K562 (cell line): ENCODE measurements around the gene COA3. TPM values are rescaled to one million over a fixed set of nuclear protein-coding genes. Genes with fewer than 3 reads are reported as not detected.

Experiments used
- ATAC-seq: fragments of 200-7000 bp; cut with Tn5 transposase; 3 replicates; pipeline ENCODE4 v1.9.1; 2020; ENCODE audit warnings: moderate library complexity
- BruUV-seq: library from RNA; stranded (reverse); fragments of 400-500 nt; replicated peaks from 2 replicates; lab custom pipeline; 2021; lab: Mats Ljungman, UMichigan
- CTCF ChIA-PET: fragments of 300-600 bp; formaldehyde crosslinking; extraction: SDS; loops from one replicate; lab custom pipeline; 2021; ENCODE audit warnings: low intra/inter-chr PET ratio; lab: Yijun Ruan, JAX
- POLR2A ChIA-PET: fragments of 300-600, 350-650 bp; sonication (Branson Sonifier 250); formaldehyde crosslinking; extraction: SDS; loops from one replicate; lab custom pipeline; 2021; ENCODE audit warnings: antibody characterized with exemption, inconsistent platforms; lab: Yijun Ruan, JAX
- DNase-seq, 4 experiments: peaks; one replicate each; pipeline versions ENCODE4 v3.0.0 to v3.0.0-alpha.2; 2011 to 2018; ENCODE audit warnings: low spot score in 3 of 4, mixed read lengths in 3 of 4; ENCODE audit errors: extremely low read depth in 1 of 4
- FAIRE-seq: peaks from 2 replicates; lab custom pipeline; 2011; peaks lifted over from hg19 to GRCh38; lab: Jason Lieb, UNC
- H2AFZ ChIP-seq: 2 replicates; pipeline ENCODE4 v1.6.0; 2011; ENCODE audit warnings: low read depth, low read length, control low read depth, inconsistent platforms
- H3K27ac ChIP-seq: fragments of 200-600 bp; 3 replicates; pipeline ENCODE4 v1.8.0; 2011; ENCODE audit warnings: low read depth, mild to moderate bottlenecking, control low read depth, inconsistent platforms, low read length, moderate library complexity, mixed read lengths; ENCODE audit errors: extremely low read depth
- H3K27me3 ChIP-seq, 2 experiments: fragments of 300-600 bp in 1 of 2; 2 replicates in 1 of 2; 3 replicates in 1 of 2; pipeline versions ENCODE4 v1.6.0 to v1.8.0; 2011; ENCODE audit warnings: inconsistent platforms in 2 of 2, low read length in 2 of 2, mild to moderate bottlenecking in 1 of 2, mixed read lengths in 1 of 2, moderate library complexity in 1 of 2; ENCODE audit not compliant: control insufficient read depth in 2 of 2, insufficient read depth in 2 of 2
- H3K36me3 ChIP-seq: fragments of 300-600 bp; 3 replicates; pipeline ENCODE4 v1.8.0; 2011; ENCODE audit warnings: mild to moderate bottlenecking, low read length, inconsistent platforms; ENCODE audit not compliant: control insufficient read depth, insufficient read depth
- H3K4me1 ChIP-seq, 2 experiments: fragments of 200-600 bp in 1 of 2; replicated peaks in 1 of 2; 2 replicates in 1 of 2; 3 replicates in 1 of 2; pipeline versions ENCODE4 v1.5.1 to v1.8.0; 2011; ENCODE audit warnings: inconsistent platforms in 2 of 2, low read length in 2 of 2, mild to moderate bottlenecking in 1 of 2, mixed read lengths in 1 of 2, moderate library complexity in 1 of 2; ENCODE audit not compliant: control insufficient read depth in 2 of 2, insufficient read depth in 2 of 2
- H3K4me2 ChIP-seq: 2 replicates; pipeline ENCODE4 v1.6.1; 2011; ENCODE audit warnings: low read length, control low read depth, inconsistent platforms, mixed read lengths; ENCODE audit not compliant: insufficient read depth
- H3K4me3 ChIP-seq: fragments of 200-600 bp; sonication (generic), shearing (Covaris generic); 2 replicates; pipeline ENCODE4 v1.5.1; 2016; ENCODE audit warnings: control low read depth, inconsistent platforms
- H3K79me2 ChIP-seq: fragments of 200-600 bp; 3 replicates; pipeline ENCODE4 v1.8.0; 2011; ENCODE audit warnings: low read length, inconsistent platforms; ENCODE audit not compliant: control insufficient read depth, insufficient read depth
- H3K9ac ChIP-seq, 2 experiments: 2 replicates each; pipeline versions ENCODE4 v1.6.0 to v1.6.1; 2011; ENCODE audit warnings: low read depth in 2 of 2, low read length in 2 of 2, control low read depth in 1 of 2, inconsistent platforms in 1 of 2, mild to moderate bottlenecking in 1 of 2, mixed read lengths in 1 of 2; ENCODE audit not compliant: insufficient read depth in 1 of 2
- H3K9me1 ChIP-seq: one replicate; pipeline ENCODE4 v1.6.0; 2011; ENCODE audit warnings: inconsistent platforms, mild to moderate bottlenecking, low read length, moderate library complexity; ENCODE audit not compliant: control insufficient read depth, insufficient read depth
- H3K9me3 ChIP-seq: replicated peaks from 2 replicates; pipeline ENCODE4 v1.5.1; 2011; ENCODE audit warnings: low read depth, low read length, inconsistent platforms; ENCODE audit not compliant: control insufficient read depth, insufficient read depth
- H4K20me1 ChIP-seq: replicated peaks from 2 replicates; pipeline ENCODE4 v1.6.1; 2011; ENCODE audit warnings: low read length, inconsistent platforms, mixed read lengths; ENCODE audit not compliant: control insufficient read depth, insufficient read depth
- CHD1 ChIP-seq: fragments of 200-600 bp; sonication (generic); IDR thresholded peaks from one replicate; pipeline ENCODE4 v1.6.1; 2012; ENCODE audit warnings: mild to moderate bottlenecking, moderate library complexity, low read length, inconsistent platforms
- FOXK2 ChIP-seq, 2 experiments: fragments of 450-650 bp; IDR thresholded peaks in 1 of 2; conservative IDR thresholded peaks in 1 of 2; 2 replicates each; pipeline ENCODE4 v1.6.1; 2016; ENCODE audit warnings: low read depth in 2 of 2, mild to moderate bottlenecking in 1 of 2
- FOXM1 ChIP-seq, 2 experiments: fragments of 450-650 bp in 1 of 2; sonication (generic) in 1 of 2; formaldehyde crosslinking in 1 of 2; IDR thresholded peaks; 2 replicates each; pipeline versions ENCODE4 v1.6.1 to v1.9.0; 2017 to 2022; ENCODE audit warnings: low read depth in 2 of 2, mild to moderate bottlenecking in 2 of 2, missing genetic modification reagents in 1 of 2, moderate library complexity in 1 of 2
- GTF2F1 ChIP-seq: IDR thresholded peaks from 2 replicates; pipeline ENCODE4 v1.6.1; 2011; ENCODE audit warnings: low read depth, low read length, improper control_type of control experiment
- HOXB6 ChIP-seq: fragments of 250-450 bp; sonication (Bioruptor Pico); IDR thresholded peaks from 2 replicates; pipeline ENCODE4 v1.5.1; 2022; ENCODE audit warnings: mild to moderate bottlenecking, borderline replicate concordance
- MAZ ChIP-seq, 2 experiments: fragments of 450-650 bp in 1 of 2; sonication (generic) in 1 of 2; formaldehyde crosslinking; IDR thresholded peaks in 1 of 2; conservative IDR thresholded peaks in 1 of 2; 2 replicates each; pipeline versions ENCODE4 v1.4.0 to v1.5.0; 2020; ENCODE audit warnings: mild to moderate bottlenecking in 1 of 2, missing genetic modification reagents in 1 of 2
- MECOM ChIP-seq: fragments of 250-450 bp; sonication (Bioruptor Pico); IDR thresholded peaks from 2 replicates; pipeline ENCODE4 v1.8.0; 2022; ENCODE audit warnings: inconsistent platforms
- NCOA6 ChIP-seq: fragments of 450-650 bp; IDR thresholded peaks from 2 replicates; pipeline ENCODE4 v1.6.1; 2017; ENCODE audit warnings: mild to moderate bottlenecking
- RBM17 ChIP-seq: fragments of 200-400 bp; formaldehyde crosslinking; IDR thresholded peaks from 2 replicates; pipeline ENCODE4 v1.6.1; 2017; ENCODE audit warnings: low read depth, mild to moderate bottlenecking, low read length, borderline replicate concordance
- RBM22 ChIP-seq: fragments of 200-400 bp; formaldehyde crosslinking; IDR thresholded peaks from 2 replicates; pipeline ENCODE4 v1.6.1; 2018; ENCODE audit warnings: low read length, low read depth; ENCODE audit not compliant: poor library complexity, severe bottlenecking
- SREBF1 ChIP-seq: fragments of 150-350 bp; IDR thresholded peaks from 2 replicates; pipeline ENCODE4 v1.6.1; 2014; ENCODE audit warnings: antibody characterized with exemption, low read depth, low read length, borderline replicate concordance
- TAL1 ChIP-seq: fragments of 450-650 bp; IDR thresholded peaks from 2 replicates; pipeline ENCODE4 v1.6.1; 2016; ENCODE audit warnings: mild to moderate bottlenecking
- ZNF444 ChIP-seq: fragments of 250-450 bp; sonication (Bioruptor Pico); IDR thresholded peaks from 2 replicates; pipeline ENCODE4 v1.4.0; 2020; ENCODE audit warnings: mild to moderate bottlenecking, moderate library complexity
- WGBS: fragments of 100-300 bp; shearing (Covaris generic); methylation state at CpG from one replicate; pipeline ENCODE4 v1.1.6; 2016; ENCODE audit warnings: low coverage, mixed read lengths; ENCODE audit not compliant: insufficient coverage; ENCODE audit errors: missing lambda C conversion rate; 5-methylcytosine and 5-hydroxymethylcytosine counted together
- in situ Hi-C: fragments of 300-500 bp; cut with MboI; formaldehyde crosslinking; loops from 4 replicates; pipeline ENCODE4 v1.15.0; 2018; ENCODE audit warnings: inconsistent platforms, mixed read lengths
- intact Hi-C: fragments of 100-400 bp; cut with micrococcal nuclease; formaldehyde crosslinking; loops from 2 replicates; pipeline ENCODE4 v1.14.2; 2022
- polyA plus RNA-seq, 8 experiments: library from polyadenylated mRNA; depleted of rRNA in 4 of 8; stranded (reverse) in 5 of 8; unstranded in 3 of 8; fragments of >200 nt; fragmentation: Nextera tagmentation in 2 of 8; fragmentation: Illumina TruSeq in 1 of 8; extraction: Ambion mirVana in 2 of 8; extraction: Trizol in 1 of 8; gene quantifications; 2 replicates each; pipeline versions ENCODE4 v1.2.1 to v1.2.3, GENCODE V29; 2011 to 2014; ENCODE audit warnings: inconsistent platforms in 1 of 8, missing spikeins in 1 of 8
- total RNA-seq, 7 experiments: library from RNA; depleted of rRNA in 6 of 7; stranded (reverse); fragments of >200 nt in 6 of 7; fragmentation: Illumina TruSeq in 2 of 7; extraction: Trizol in 2 of 7; gene quantifications; 2 replicates each; pipeline versions ENCODE4 v1.2.1 to v1.2.3, GENCODE V29; 2011 to 2021; ENCODE audit warnings: low replicate concordance in 1 of 7
- TF ChIP-seq, protein P1 (sequence below): IDR thresholded peaks from 2 replicates; pipeline ENCODE4 v1.6.1; 2016; ENCODE audit warnings: missing genetic modification characterization, missing compliant biosample characterization
- TF ChIP-seq, protein P2 (sequence below): sonication (generic); formaldehyde crosslinking; IDR thresholded peaks from 2 replicates; pipeline ENCODE4 v1.8.1; 2023; ENCODE audit warnings: mild to moderate bottlenecking, missing genetic modification reagents

The COA3 gene
- total and polyA plus RNA-seq, 9 of the 15 experiments (the other 6 are each of a cell fraction or from before 2014, with no cell fraction given): 49.6 to 153 (median 61.4) TPM

DNA sequence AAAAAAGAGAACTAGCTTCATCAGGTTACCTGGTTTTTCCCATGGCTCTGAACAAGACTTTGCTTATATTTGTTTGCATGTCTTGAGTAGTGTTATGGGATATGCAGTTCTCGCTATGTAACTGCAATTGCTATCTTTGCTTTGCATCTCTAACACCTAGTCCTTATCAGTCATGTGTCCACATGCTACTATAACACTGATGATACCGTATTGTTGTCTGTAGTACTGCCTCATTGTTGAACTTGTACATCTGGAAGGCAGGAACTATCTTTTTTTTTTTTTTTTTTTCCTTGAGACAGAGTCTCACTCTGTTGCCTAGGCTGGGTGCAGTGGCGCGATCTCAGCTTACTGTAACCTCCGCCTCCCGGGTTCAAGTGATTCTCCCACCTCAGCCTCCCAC lies 37.2 kb upstream of the COA3 start:
- no peak for FAIRE-seq
- no peak for ATAC-seq
- POLR2A ChIA-PET: interaction anchor here (0.8 to 1.9 kb wide), 5 partner anchors 10 to 163 kb away, joined by 4 to 8 read pairs (median 5); partner anchors contain the start of genes BECN1 and RPL27
- no peak overlapping the region for H2AFZ ChIP-seq
- no TSS peak for BruUV-seq
- H3K4me1 ChIP-seq: peaks cover 3 to 14% of the 10 kb centered on the region in 2 experiments; a peak in 4 of 5 replicates
- H3K27me3 ChIP-seq: no peaks in the 10 kb centered on the region
- H4K20me1 ChIP-seq: 0 out of 2 replicates have a peak, but pooled peaks cover 5% of the 10 kb centered on the region
- CTCF ChIA-PET: no interaction called here
- no peak for DNase-seq
- H3K36me3 ChIP-seq: peaks cover 60% of the 10 kb centered on the region
- 94% methylated on average over 4 of the region's 6 CpGs for WGBS
- no peak overlapping the region for H3K4me2 ChIP-seq
- TF ChIP-seq RBM17 (no peak), ZNF444 (CRISPR knock-in tag) (no peak), MECOM (no peak), SREBF1 (no peak), RBM22 (no peak), FOXK2 (conservative IDR thresholded peaks at IDR 0.05 in 1 of 2, IDR thresholded peaks at IDR 0.05 in 1 of 2; ENCODE audit: low read depth in 2 of 2) (no peak), FOXM1 (IDR thresholded peaks at IDR 0.05; ENCODE audit: low read depth) (no peak), FOXM1 (CRISPR knock-in tag; IDR thresholded peaks at IDR 0.05; ENCODE audit: low read depth) (no peak), GTF2F1 (no peak), MAZ (CRISPR knock-in tag; conservative IDR thresholded peaks at IDR 0.05 in 1 of 2, IDR thresholded peaks at IDR 0.05 in 1 of 2) (no peak), CHD1 (no peak), NCOA6 (no peak), TAL1 (no peak), HOXB6 (no peak)
- TF ChIP-seq, protein P1, sequence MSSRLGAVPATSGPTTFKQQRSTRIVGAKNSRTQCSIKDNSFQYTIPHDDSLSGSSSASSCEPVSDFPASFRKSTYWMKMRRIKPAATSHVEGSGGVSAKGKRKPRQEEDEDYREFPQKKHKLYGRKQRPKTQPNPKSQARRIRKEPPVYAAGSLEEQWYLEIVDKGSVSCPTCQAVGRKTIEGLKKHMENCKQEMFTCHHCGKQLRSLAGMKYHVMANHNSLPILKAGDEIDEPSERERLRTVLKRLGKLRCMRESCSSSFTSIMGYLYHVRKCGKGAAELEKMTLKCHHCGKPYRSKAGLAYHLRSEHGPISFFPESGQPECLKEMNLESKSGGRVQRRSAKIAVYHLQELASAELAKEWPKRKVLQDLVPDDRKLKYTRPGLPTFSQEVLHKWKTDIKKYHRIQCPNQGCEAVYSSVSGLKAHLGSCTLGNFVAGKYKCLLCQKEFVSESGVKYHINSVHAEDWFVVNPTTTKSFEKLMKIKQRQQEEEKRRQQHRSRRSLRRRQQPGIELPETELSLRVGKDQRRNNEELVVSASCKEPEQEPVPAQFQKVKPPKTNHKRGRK (tag): no peak
- TF ChIP-seq, protein P2, sequence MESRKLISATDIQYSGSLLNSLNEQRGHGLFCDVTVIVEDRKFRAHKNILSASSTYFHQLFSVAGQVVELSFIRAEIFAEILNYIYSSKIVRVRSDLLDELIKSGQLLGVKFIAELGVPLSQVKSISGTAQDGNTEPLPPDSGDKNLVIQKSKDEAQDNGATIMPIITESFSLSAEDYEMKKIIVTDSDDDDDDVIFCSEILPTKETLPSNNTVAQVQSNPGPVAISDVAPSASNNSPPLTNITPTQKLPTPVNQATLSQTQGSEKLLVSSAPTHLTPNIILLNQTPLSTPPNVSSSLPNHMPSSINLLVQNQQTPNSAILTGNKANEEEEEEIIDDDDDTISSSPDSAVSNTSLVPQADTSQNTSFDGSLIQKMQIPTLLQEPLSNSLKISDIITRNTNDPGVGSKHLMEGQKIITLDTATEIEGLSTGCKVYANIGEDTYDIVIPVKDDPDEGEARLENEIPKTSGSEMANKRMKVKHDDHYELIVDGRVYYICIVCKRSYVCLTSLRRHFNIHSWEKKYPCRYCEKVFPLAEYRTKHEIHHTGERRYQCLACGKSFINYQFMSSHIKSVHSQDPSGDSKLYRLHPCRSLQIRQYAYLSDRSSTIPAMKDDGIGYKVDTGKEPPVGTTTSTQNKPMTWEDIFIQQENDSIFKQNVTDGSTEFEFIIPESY: no peak
- H3K27ac ChIP-seq: no peak overlapping the region
- no peaks in the 10 kb centered on the region for H3K9me1 ChIP-seq
- peaks cover 46% of the 10 kb centered on the region for H3K79me2 ChIP-seq
- no peaks in the 10 kb centered on the region for H3K9me3 ChIP-seq
- H3K9ac ChIP-seq: no peak overlapping the region
- in situ Hi-C loops: no loop called here
- intact Hi-C loops: no loop called here
- H3K4me3 ChIP-seq: no peak overlapping the region
